Measurements from ENCODE around the gene TNRC6B.

The TNRC6B gene

GRCh38 chr22:40199852-40200251 is 22.1 kb downstream of the TNRC6B start:
- TF ChIP-seq CTCF (IDR thresholded peaks at IDR 0.05; ENCODE audit: low read depth, low read length) (no peak), POLR2A (IDR thresholded peaks at IDR 0.05; ENCODE audit: extremely low read depth, insufficient read length) (no peak), MYC (IDR thresholded peaks at IDR 0.05; ENCODE audit: low read depth, low read length) (no peak)
- TF ChIP-seq, protein P1, sequence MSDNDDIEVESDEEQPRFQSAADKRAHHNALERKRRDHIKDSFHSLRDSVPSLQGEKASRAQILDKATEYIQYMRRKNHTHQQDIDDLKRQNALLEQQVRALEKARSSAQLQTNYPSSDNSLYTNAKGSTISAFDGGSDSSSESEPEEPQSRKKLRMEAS (IDR thresholded peaks at IDR 0.05; ENCODE audit: low read depth, low read length), result no peak
- DNase-seq (ENCODE audit: low read depth), result no peak
- no peak overlapping the region for H3K4me3 ChIP-seq (ENCODE audit: low read depth, low read length)

DNA sequence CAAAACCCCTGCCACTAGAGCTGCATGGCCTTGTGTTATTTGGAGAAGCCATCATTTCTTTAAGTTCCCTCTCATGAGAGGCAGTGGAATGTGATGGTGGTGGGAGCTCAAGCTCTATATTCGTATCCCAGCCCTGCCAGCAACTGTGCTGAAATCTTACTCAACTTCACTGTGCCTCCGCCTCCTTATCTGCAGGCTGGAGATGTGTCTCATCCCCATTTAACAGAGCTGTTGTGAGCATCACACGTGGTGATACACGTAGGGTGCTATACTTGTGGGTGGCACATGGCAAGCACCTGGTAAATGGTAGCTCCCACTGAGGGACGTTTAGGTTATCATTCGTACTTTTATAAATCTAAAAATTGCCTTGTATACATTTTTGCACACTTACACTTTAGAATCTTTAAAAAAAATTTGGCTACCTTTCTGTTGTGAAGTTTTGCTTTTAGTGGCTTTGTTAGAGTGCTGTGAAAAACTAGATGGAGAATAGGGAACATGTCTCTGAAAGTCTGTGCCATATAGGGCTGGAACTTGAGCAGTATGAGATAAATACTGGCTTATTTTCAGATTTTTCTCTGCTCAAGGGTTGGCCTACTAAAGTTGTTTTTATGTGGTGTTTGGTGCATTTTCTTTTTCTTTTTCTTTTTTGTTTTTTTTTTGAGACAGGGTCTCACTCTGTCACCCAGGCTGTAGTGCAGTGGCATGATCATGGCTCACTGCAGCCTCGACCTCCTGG is 23.2 kb downstream of the TNRC6B start:
- H3K4me3 ChIP-seq (ENCODE audit: low read depth, low read length), result no peak overlapping the region
- TF ChIP-seq POLR2A (IDR thresholded peaks at IDR 0.05; ENCODE audit: extremely low read depth, insufficient read length) (no peak), CTCF (IDR thresholded peaks at IDR 0.05; ENCODE audit: low read depth, low read length) (no peak), MYC (IDR thresholded peaks at IDR 0.05; ENCODE audit: low read depth, low read length) (no peak)
- TF ChIP-seq, protein P1 (IDR thresholded peaks at IDR 0.05; ENCODE audit: low read depth, low read length), result no peak
- no peak for DNase-seq (ENCODE audit: low read depth)

DNA sequence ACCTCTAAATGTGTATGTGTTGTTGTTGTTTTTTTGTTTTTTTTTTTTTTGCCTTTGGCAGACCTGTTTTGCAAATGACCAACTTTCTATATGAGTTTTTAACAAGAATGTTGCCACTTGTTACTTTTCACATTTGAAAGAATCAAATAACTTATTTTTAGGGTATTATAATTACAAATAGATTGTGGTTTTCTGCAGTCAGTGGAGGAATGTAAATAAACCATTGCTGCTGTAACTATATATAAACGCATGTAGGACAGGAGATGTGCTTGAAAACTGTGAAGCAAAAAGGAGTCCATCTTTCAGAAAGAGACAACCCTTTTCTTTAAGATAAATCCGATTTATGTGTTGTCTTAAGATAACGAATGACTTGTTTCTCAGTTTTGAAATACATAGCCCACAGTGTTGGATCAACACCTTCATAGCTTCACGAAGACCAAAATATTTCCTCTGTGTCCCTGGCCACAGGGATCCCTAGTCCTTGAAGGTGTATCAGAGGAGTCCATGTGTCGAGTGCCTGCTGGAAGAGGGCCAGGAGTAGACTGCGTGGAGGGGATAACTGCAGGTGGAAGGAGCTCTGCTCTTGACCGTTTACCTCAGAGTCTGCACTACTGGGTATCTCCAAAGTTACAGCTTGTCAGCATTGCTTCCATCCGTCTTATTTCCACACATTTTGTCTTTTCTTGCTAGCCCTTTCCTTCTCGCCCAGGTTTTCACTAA is 24.7 kb downstream of the TNRC6B start:
- no peak overlapping the region for H3K4me3 ChIP-seq (ENCODE audit: low read depth, low read length)
- TF ChIP-seq MYC (IDR thresholded peaks at IDR 0.05; ENCODE audit: low read depth, low read length) (no peak), CTCF (IDR thresholded peaks at IDR 0.05; ENCODE audit: low read depth, low read length) (no peak), POLR2A (IDR thresholded peaks at IDR 0.05; ENCODE audit: extremely low read depth, insufficient read length) (no peak)
- TF ChIP-seq, protein P1 (IDR thresholded peaks at IDR 0.05; ENCODE audit: low read depth, low read length), result no peak
- no peak for DNase-seq (ENCODE audit: low read depth)

- no peak overlapping the region for H3K4me3 ChIP-seq (ENCODE audit: low read depth, low read length)
- no peak for DNase-seq (ENCODE audit: low read depth)
- no peak for TF ChIP-seq MYC (IDR thresholded peaks at IDR 0.05; ENCODE audit: low read depth, low read length)
Observed at GRCh38 chr22:40203572-40203971, 25.8 kb downstream of the TNRC6B start.

GRCh38 chr22:40204321-40205116 is 26.8 kb downstream of the TNRC6B start:
- DNase-seq (ENCODE audit: low read depth), result no peak
- no peak for TF ChIP-seq CTCF (IDR thresholded peaks at IDR 0.05; ENCODE audit: low read depth, low read length)
- no peak for TF ChIP-seq POLR2A (IDR thresholded peaks at IDR 0.05; ENCODE audit: extremely low read depth, insufficient read length)
- no peak for TF ChIP-seq MYC (IDR thresholded peaks at IDR 0.05; ENCODE audit: low read depth, low read length)
- TF ChIP-seq, protein P1 (IDR thresholded peaks at IDR 0.05; ENCODE audit: low read depth, low read length), result no peak
- H3K4me3 ChIP-seq (ENCODE audit: low read depth, low read length), result no peak overlapping the region

DNA sequence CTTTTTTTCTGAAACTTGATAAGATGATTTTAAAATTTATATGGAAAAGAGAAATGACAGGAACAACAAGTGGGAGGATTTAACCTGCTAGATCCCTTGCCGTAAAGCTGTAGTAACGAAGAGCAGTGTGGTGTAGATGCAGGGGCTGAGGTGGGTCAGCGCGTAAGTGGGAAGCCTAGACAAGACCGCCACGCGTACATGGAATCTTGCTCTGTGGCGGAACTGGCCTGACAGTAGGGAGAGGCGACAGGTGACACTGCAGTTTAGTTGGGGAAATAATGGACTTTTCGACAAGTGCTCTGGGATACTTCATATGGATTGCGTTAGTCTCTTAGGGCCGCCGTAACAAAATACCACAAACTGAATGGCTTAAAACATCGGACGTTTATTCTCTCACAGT is 28.8 kb downstream of the TNRC6B start:
- no peak for DNase-seq (ENCODE audit: low read depth)
- no peak for TF ChIP-seq POLR2A (IDR thresholded peaks at IDR 0.05; ENCODE audit: extremely low read depth, insufficient read length)
- TF ChIP-seq, protein P1 (IDR thresholded peaks at IDR 0.05; ENCODE audit: low read depth, low read length), result no peak
- no peak overlapping the region for H3K4me3 ChIP-seq (ENCODE audit: low read depth, low read length)
